ENCODE results near the gene NRG2. TPM values are rescaled to one million over a fixed set of nuclear protein-coding genes. Genes with fewer than 3 reads are reported as not detected.

The NRG2 gene
- total RNA-seq, 1 donor from 2014 or later, result 0.07 TPM

GRCh38 chr5:139861889-139862207 is 181.3 kb downstream of the NRG2 start:
- TF ChIP-seq CTCF (IDR thresholded peaks at IDR 0.05), result no peak
- peaks cover 5% of the 10 kb centered on the region for H3K4me1 Mint-ChIP-seq
- intact Hi-C loops (cut with micrococcal nuclease), result no loop called here
- ChIA-PET POLR2A (no interaction called here), CTCF (interaction anchor here (1.0 to 2.7 kb wide), 4 partner anchors 9 to 107 kb away, joined by 3 to 13 read pairs (median 6); no protein-coding TSS in a partner anchor)
- H3K27ac Mint-ChIP-seq, result no peak overlapping the region
- H3K9me3 Mint-ChIP-seq, result no peaks in the 10 kb centered on the region
- peaks cover 11% of the 10 kb centered on the region for H3K27me3 Mint-ChIP-seq
- DNase-seq (no peak), ATAC-seq (ENCODE audit: low read depth) (no peak)
- H3K36me3 Mint-ChIP-seq (ENCODE audit: low read depth), result no peaks in the 10 kb centered on the region
- H3K4me3 Mint-ChIP-seq, result no peak overlapping the region

- ChIA-PET CTCF (interaction anchor here (1.0 to 2.7 kb wide), 5 partner anchors 9 to 108 kb away, joined by 3 to 13 read pairs (median 5); no protein-coding TSS in a partner anchor), POLR2A (no interaction called here)
- Mint-ChIP-seq H3K4me3 (no peak overlapping the region), H3K36me3 (ENCODE audit: low read depth) (no peaks in the 10 kb centered on the region), H3K27ac (no peak overlapping the region), H3K27me3 (peaks cover 7% of the 10 kb centered on the region), H3K4me1 (peaks cover 5% of the 10 kb centered on the region), H3K9me3 (no peaks in the 10 kb centered on the region)
- intact Hi-C loops (cut with micrococcal nuclease), result no loop called here
- ATAC-seq (ENCODE audit: low read depth), result no peak
- DNase-seq, result no peak
- TF ChIP-seq CTCF (IDR thresholded peaks at IDR 0.05), result no peak
These were observed 181.8 kb downstream of the NRG2 start for GRCh38 chr5:139861021-139861888.

GRCh38 chr5:139859013-139859412 is 184.1 kb downstream of the NRG2 start:
- no peak for TF ChIP-seq CTCF (IDR thresholded peaks at IDR 0.05)
- ChIA-PET POLR2A (no interaction called here), CTCF (interaction anchor here (2.7 kb wide), 1 partner anchor 72 kb away, joined by 13 read pairs; no protein-coding TSS in a partner anchor)
- H3K4me1 Mint-ChIP-seq, result peaks cover 5% of the 10 kb centered on the region
- H3K9me3 Mint-ChIP-seq, result no peaks in the 10 kb centered on the region
- intact Hi-C loops (cut with micrococcal nuclease), result no loop called here
- H3K27ac Mint-ChIP-seq, result no peak overlapping the region
- DNase-seq (no peak), ATAC-seq (ENCODE audit: low read depth) (no peak)
- peaks cover 5% of the 10 kb centered on the region for H3K27me3 Mint-ChIP-seq
- no peak overlapping the region for H3K4me3 Mint-ChIP-seq
- H3K36me3 Mint-ChIP-seq (ENCODE audit: low read depth), result no peaks in the 10 kb centered on the region

- CTCF ChIA-PET, result interaction anchor here (0.8 kb wide), 1 partner anchor 69 kb away, joined by 3 read pairs; no protein-coding TSS in a partner anchor
- peaks cover 5% of the 10 kb centered on the region for H3K27me3 Mint-ChIP-seq
- TF ChIP-seq CTCF (IDR thresholded peaks at IDR 0.05), result no peak
- POLR2A ChIA-PET, result no interaction called here
- no peaks in the 10 kb centered on the region for H3K36me3 Mint-ChIP-seq (ENCODE audit: low read depth)
- H3K27ac Mint-ChIP-seq, result no peak overlapping the region
- H3K4me3 Mint-ChIP-seq, result no peak overlapping the region
- no peak for ATAC-seq (ENCODE audit: low read depth)
- intact Hi-C loops (cut with micrococcal nuclease), result no loop called here
- H3K9me3 Mint-ChIP-seq, result no peaks in the 10 kb centered on the region
- H3K4me1 Mint-ChIP-seq, result no peaks in the 10 kb centered on the region
- DNase-seq, result no peak
These were observed 186.4 kb downstream of the NRG2 start for GRCh38 chr5:139856714-139857113.

- ATAC-seq (ENCODE audit: low read depth) (no peak), DNase-seq (no peak)
- no peak for TF ChIP-seq CTCF (IDR thresholded peaks at IDR 0.05)
- H3K27ac Mint-ChIP-seq, result no peak overlapping the region
- ChIA-PET CTCF (interaction anchor here (0.8 kb wide), 1 partner anchor 68 kb away, joined by 3 read pairs; no protein-coding TSS in a partner anchor), POLR2A (no interaction called here)
- H3K4me1 Mint-ChIP-seq, result no peaks in the 10 kb centered on the region
- no peaks in the 10 kb centered on the region for H3K36me3 Mint-ChIP-seq (ENCODE audit: low read depth)
- intact Hi-C loops (cut with micrococcal nuclease), result no loop called here
- no peak overlapping the region for H3K4me3 Mint-ChIP-seq
- H3K9me3 Mint-ChIP-seq, result no peaks in the 10 kb centered on the region
- H3K27me3 Mint-ChIP-seq, result peaks cover 5% of the 10 kb centered on the region
These were observed 187.1 kb downstream of the NRG2 start for GRCh38 chr5:139855946-139856540.

Measured in activated B cell treated with CpG ODN at 0.5 μM for 24 hours (primary cell).